ENCODE measurements around the gene MORC2. TPM values are rescaled to one million over a fixed set of nuclear protein-coding genes. Genes with fewer than 3 reads are reported as not detected.
A peak's percentile ranks its signal among the peaks of the same experiment; 100 is the strongest.

Gene MORC2
- total and polyA plus RNA-seq, 9 of the 15 experiments (the other 6 are each of a cell fraction or from before 2014, with no cell fraction given) = 3.3 to 34.7 (median 16.7) TPM

DNA sequence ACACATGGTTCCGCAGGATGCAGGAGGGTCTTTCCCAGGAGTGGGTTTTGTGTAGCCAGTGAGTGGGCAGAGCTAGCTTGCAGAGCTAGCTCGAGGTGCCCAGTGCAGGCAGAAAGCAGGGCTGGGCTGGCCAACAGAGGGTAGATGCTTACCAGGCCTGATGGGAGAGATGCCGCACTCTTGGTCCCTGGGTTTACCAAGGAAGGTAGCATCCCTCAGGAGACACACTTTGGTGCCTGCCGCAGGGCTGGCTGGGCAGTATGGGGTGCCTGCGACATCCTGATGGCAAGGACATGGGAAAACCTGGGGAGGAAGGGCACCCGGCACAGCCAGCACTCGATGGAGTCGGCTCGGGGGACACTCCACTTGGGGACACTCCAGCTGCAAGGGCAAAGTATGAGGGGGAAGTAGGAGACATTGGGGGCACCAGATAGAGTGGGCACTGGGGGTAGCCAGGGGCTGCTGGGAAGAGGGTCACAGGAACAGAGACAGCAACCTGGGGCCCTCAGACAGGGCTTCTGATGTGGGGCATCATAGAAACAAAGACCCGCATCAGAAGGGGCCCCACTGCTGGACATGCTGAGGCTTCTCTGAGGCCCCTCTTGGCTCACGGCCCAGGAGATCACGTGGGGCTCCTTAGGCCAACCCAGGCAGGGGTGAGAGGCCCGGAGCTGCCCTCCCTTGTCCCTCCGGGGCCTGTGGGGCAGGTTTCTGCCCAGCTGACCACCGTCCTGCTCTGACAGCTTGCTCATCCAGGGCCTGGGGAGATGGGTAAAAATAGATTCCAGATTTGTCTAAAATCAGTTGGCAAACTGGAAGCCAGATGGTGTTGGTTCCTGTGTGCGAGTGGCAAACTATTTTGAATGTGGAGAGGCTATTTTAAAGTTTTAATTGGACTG, 89.8 kb downstream of the MORC2 start:
- H3K4me1 ChIP-seq (replicated peaks in 1 of 2; ENCODE audit: control insufficient read depth in 2 of 2, insufficient read depth in 2 of 2, low read length in 2 of 2) = peaks cover 26 to 65% of the 10 kb centered on the region in 2 experiments
- 0 out of 2 replicates have a peak, but pooled peaks cover 6% of the 10 kb centered on the region for H4K20me1 ChIP-seq (replicated peaks; ENCODE audit: control insufficient read depth, insufficient read depth, low read length)
- CTCF ChIA-PET (ENCODE audit: low intra/inter-chr PET ratio) = no interaction called here
- FAIRE-seq = no peak
- in situ Hi-C loops (cut with MboI) (no loop called here), intact Hi-C loops (cut with micrococcal nuclease) (no loop called here)
- POLR2A ChIA-PET = no interaction called here
- H3K4me3 ChIP-seq = no peak overlapping the region
- TF ChIP-seq, protein P1, sequence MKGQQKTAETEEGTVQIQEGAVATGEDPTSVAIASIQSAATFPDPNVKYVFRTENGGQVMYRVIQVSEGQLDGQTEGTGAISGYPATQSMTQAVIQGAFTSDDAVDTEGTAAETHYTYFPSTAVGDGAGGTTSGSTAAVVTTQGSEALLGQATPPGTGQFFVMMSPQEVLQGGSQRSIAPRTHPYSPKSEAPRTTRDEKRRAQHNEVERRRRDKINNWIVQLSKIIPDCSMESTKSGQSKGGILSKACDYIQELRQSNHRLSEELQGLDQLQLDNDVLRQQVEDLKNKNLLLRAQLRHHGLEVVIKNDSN (CRISPR knock-in tag; IDR thresholded peaks at IDR 0.05) = peak; percentile 70
- TF ChIP-seq EP400 (IDR thresholded peaks at IDR 0.05) = no peak
- TF ChIP-seq TFE3 (CRISPR knock-in tag; IDR thresholded peaks at IDR 0.05) = peak; percentile 11; the same call in 1 of the 2 replicates
- TF ChIP-seq NFIC (IDR thresholded peaks at IDR 0.05) = peak; percentile 68
- no peak for TF ChIP-seq NR2C1 (IDR thresholded peaks at IDR 0.05)
- TF ChIP-seq NR2C1 (tag; IDR thresholded peaks at IDR 0.05) = no peak
- TF ChIP-seq RAD51 (IDR thresholded peaks at IDR 0.05; ENCODE audit: borderline replicate concordance, low read depth) = peak; percentile 51; the same call in 1 of the 2 replicates
- TF ChIP-seq USF2 (CRISPR knock-in tag; IDR thresholded peaks at IDR 0.05) = peak; percentile 80
- H3K27me3 ChIP-seq (ENCODE audit: control insufficient read depth in 2 of 2, insufficient read depth in 2 of 2, low read length in 2 of 2) = no peaks in the 10 kb centered on the region
- H3K36me3 ChIP-seq (ENCODE audit: control insufficient read depth, insufficient read depth, low read length) = no peaks in the 10 kb centered on the region; the same call in 2 of the 3 replicates
- H3K9ac ChIP-seq (ENCODE audit: insufficient read depth in 1 of 2, low read depth in 2 of 2, low read length in 2 of 2) = peak overlapping the region in 1 of 2 experiments; percentile 55; a peak in 1 of 4 replicates
- no TSS peak for BruUV-seq (replicated peaks)
- WGBS (ENCODE audit: insufficient coverage, low coverage, missing lambda C conversion rate) = 46% methylated on average over 7 of the region's 16 CpGs
- peak; percentile 60 to 65 (median 63) for DNase-seq (ENCODE audit: extremely low read depth in 1 of 4, low spot score in 3 of 4)
- H3K79me2 ChIP-seq (ENCODE audit: control insufficient read depth, insufficient read depth, low read length) = peaks cover 23% of the 10 kb centered on the region
- H3K27ac ChIP-seq (ENCODE audit: extremely low read depth, low read depth, low read length) = no peak overlapping the region
- ATAC-seq = 0 out of 3 replicates have a peak, but pooled peaks have one; percentile 6
- H3K9me1 ChIP-seq (ENCODE audit: control insufficient read depth, insufficient read depth, low read length) = no peaks in the 10 kb centered on the region
- H3K4me2 ChIP-seq (ENCODE audit: insufficient read depth, low read length) = no peak overlapping the region
- H2AFZ ChIP-seq (ENCODE audit: low read depth, low read length) = peak overlapping the region; percentile 76; the same call in 1 of the 2 replicates
- H3K9me3 ChIP-seq (replicated peaks; ENCODE audit: control insufficient read depth, insufficient read depth, low read depth, low read length) = no peaks in the 10 kb centered on the region

Measured in K562 (cell line).